HG03045 (cell line): ENCODE results near the gene DUSP11.
"Not testable (repeated sequence)": the region's sequence is repeated elsewhere in the genome, so short reads cannot be mapped to it uniquely, and the experiment has no call there.

Experiments used
- ATAC-seq: cut with Tn5 transposase; IDR thresholded peaks from one replicate; pipeline ENCODE4 v1.9.1; 2021; ENCODE audit warnings: mild to moderate bottlenecking, moderate library complexity; ENCODE audit not compliant: unreplicated experiment

Gene DUSP11

GRCh38 chr2:73718851-73719621, 60.9 kb downstream of the DUSP11 start:
- no peak for ATAC-seq

DNA sequence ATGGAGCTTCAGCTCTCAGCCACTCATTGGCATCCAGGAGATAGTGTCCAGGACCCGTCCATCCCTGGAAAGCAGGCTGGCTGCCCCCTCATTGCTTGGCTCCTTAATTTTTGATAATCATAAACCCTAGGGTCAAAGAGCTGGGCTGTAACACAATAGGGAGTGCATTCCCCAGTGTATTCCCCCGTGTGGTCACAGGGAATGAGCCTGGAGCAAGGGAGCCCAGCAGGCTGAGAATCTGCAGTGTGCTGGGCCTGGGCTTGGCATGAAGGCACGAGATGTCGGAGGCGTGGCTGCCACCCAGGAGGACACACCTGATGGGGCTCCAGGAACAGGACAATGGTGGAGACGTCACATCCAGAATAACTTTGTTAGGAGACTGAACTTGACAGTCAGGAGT, 61.5 kb downstream of the DUSP11 start:
- ATAC-seq = no peak

DNA sequence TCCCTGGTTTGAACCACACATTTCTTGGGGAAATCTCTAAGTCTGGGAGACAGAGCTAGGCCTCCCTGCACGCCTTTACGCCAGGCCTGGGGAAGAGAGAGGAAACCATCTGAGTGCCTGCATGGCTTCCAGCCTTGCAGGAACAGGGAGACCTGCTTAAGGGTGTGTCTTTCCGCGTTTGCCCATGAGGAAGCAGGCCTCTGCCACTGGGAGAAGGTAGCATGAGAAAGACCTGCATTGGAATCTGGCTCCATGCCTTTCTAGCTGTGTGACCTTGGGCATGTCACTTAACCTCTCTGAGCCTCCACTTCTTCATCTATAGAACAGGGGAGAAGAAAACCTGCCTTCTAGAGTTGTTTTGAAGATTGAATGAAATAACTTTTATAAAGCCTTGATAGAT, 62.2 kb downstream of the DUSP11 start:
- ATAC-seq = not testable (repeated sequence)

DNA sequence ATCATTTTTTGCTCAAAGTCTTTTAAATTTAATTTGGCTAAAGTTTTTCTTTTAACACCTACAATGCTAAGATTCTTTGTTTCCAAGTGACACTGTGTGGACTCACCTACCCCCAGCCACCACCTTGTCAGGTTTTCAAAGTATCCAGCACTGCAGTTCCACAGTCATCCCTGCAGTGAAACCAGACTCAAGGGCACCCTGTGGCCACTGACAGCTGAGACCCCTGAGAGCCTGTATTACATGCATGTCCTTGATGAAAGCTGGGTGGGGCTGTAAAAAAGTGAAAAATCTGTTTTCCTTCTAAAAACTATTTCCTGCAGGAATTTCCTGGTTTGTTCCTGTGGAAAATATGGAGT, 62.7 kb downstream of the DUSP11 start:
- no peak for ATAC-seq

DNA sequence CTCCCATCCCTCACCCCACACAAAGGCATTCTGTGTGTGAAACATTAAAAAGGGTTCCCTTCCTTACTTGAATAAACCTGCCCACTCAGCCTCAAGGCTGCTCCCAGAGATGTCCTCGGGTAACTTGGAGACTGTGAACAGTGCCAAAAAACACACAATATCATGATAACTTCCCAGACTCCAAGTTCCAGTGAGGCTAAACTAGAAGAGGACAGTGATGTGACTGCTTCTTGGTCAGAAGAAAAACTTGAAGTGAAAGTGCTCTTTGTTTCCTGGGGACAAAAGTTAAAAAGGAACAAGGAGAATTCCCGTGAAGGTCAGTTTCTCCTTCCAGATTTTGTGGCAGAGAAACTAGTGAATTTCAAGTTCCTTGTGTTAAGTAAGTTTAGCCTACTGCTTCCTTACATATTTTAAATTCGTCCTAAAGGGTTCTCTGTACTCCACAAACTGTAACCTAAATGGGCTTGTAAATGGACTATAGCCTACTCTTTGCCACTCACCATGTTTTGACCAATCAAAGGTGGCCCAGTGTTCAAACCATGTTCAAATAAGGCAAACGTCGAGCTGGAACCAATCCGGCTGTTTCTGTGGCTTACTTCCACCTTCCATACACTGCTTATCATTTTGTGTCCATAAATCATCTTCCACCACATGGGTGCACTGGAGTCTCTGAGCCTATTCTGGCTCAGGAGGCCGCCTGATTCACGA, 63.2 kb downstream of the DUSP11 start:
- no peak for ATAC-seq

GRCh38 chr2:73714091-73714490, 65.8 kb downstream of the DUSP11 start:
- ATAC-seq = no peak
